GM21360 (cell line): ENCODE data around the gene IRF2BP1.
A peak's percentile ranks its signal among the peaks of the same experiment; 100 is the strongest.
"Not testable (repeated sequence)": the region's sequence is repeated elsewhere in the genome, so short reads cannot be mapped to it uniquely, and the experiment has no call there.

Source experiments
- ATAC-seq: cut with Tn5 transposase; IDR thresholded peaks from one replicate; pipeline ENCODE4 v1.9.1; 2021; ENCODE audit warnings: mild to moderate bottlenecking, moderate library complexity; ENCODE audit not compliant: unreplicated experiment

Gene IRF2BP1

DNA sequence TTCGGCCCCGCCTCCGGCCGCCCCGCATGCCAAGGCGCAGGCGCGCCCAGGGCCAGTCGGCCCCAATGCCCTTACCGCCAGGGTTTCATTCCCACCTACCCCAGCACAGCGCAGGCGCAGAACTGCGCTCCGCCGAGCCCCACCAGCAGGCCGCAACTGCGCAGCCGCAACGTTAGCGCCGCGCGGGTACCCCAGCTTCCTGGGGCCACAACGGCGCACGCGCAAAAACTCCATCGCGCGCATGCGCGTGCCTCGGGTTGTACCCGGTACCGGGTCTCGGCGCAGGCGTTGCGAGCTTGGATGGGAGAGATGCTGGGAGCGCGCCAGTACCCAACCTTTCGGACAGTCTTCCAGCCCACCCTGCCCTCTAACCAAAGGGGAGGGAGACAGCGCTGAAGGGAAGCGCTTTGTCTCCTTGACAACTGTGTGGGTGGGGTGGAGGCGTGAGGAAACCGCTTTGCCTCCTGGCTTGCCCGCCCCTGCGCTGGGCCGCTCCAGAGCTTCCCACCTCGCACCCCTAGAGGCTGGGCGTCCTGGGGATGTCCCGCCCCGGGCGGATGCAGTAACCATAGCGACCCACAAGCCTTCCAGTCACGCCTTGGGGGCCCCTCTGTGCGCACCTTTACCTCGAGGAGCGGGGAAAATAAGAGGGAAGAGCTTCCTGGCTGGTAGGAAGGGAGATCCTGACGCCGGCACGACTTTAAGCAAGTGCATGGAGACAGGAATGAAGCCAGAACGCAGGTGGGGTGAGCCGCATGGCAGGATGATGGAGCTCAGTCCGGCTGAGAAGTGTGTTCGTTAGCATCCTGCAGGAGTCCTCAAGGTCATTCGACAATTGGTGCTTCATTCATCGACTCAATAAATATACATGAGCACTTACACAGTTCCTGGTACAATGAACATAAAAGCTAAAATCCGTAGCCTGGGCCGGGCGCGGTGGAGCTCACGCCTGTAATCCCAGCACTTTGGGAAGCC is 17.0 kb upstream of the IRF2BP1 start:
- ATAC-seq: peak; percentile 83

- no peak for ATAC-seq
Observed at GRCh38 chr19:45901912-45902650, 16.1 kb upstream of the IRF2BP1 start, which contains the start of gene MYPOP. Gene MYPOP, minus strand, starts transcription at chr19:45902613. Its CDS starts 840 bp downstream, at chr19:45901773.

DNA sequence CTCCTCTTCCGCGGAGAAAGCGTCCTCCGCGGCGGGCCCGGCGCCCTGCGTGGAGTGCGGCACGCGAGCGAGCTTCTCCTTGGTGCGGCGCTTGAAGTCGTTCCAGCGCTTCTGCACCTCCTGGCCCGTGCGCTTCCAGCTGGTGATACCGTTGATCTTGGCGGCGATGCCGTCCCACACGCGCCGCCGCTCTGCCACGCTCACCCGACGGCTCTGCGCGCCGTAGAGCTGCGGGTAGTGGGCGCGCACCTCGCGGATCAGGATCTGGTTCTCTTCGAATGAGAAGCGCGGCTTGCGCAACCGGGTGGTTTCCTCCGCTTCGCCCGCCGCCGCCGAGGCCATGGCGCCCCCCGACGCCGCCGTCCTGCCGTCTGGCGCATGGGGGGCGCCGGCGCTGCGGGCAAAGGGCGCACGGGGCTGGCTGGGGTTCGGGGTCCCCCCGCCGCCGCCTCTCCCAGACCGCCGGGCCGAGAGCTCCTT is 15.5 kb upstream of the IRF2BP1 start:
- no peak for ATAC-seq

DNA sequence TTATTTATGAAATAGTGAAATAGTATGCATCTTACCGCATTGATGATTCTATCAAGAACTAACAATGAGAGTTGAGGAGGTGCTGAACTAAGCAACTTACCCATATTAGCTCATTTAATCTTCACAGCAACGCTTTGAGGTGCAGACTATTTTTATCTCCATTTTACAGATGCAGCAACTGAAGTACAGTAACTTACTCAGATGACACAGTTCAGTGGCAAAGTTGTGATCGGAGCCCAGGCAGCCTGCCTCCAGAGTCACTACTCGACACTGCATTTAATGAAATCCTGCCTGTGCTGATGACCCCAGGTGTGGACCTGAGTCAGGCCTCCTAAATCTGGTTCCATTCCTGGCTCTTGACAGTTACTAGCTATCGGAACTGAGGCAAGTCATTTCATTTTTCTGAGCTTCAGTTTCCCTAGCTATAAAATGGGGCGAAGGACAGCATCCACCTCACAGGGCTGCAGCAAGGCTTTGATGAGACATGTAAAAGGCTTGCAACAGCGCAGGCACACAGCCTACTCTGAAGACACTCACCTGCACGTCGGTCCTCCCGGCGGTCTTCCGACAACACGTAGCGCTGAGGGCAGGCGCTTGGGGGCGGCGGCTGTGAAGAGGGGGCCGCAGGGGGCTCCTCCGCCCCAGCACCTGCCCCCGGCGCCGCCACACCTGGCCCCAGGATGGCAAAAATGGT is 14.9 kb upstream of the IRF2BP1 start:
- no peak for ATAC-seq

DNA sequence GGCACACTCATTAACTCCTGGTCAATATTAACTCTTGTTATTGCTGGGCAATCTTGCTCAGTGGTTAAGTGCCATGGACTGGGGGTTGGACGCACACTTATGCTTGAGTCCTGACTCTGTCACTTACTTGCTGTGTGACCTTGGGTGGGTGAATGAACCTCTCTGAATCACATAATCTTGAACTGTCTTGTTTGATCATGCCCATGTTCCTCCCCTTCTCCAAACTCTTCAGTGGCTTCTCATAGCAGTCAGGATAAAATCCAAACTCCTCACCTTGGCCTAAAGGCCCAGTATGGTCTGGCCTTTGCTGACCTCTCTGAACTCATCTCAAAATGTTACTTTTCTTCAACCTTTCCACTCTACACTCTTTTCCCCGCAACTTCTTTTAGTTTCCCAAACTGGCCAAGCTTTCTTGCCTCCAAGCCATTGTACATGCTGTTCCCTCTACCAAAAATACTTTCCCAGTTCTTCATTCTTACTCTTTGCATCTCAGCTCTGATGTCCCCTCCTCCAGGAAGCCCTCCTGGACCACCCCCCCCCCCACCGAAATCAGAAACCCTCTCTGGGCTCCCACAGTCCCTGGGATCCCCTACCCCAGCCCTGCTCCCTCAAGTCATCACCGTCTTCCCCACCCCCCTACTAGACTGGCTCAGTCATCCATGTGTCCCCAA is 14.1 kb upstream of the IRF2BP1 start:
- no peak for ATAC-seq

GRCh38 chr19:45899253-45899652 is 13.3 kb upstream of the IRF2BP1 start:
- ATAC-seq: no peak

DNA sequence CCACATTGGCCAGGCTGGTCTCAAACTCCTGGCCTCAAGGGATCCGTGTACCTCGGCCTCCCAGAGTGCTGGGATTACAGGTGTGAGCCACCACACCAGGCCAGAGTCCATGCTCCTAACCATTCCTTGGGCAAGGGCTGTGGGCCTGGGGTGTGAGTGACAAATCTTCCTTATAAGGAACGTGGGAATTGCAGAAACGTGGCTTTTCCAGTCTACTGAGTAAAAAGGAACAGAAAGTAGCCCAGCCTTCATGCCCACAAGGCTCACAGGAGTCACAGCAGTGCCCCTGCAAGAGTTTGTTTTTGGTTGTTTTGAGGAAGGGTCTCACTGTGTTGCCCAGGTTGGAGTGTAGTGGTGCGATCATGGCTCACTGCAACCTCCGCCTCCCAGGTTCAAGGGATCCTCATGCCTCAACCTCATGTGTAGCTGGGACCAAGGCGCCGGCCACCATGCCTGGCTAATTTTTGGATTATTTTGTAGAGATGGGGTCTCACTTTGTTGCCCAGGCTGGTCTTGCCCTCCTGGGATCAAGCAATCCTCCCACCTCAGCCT is 11.4 kb upstream of the IRF2BP1 start:
- no peak for ATAC-seq

DNA sequence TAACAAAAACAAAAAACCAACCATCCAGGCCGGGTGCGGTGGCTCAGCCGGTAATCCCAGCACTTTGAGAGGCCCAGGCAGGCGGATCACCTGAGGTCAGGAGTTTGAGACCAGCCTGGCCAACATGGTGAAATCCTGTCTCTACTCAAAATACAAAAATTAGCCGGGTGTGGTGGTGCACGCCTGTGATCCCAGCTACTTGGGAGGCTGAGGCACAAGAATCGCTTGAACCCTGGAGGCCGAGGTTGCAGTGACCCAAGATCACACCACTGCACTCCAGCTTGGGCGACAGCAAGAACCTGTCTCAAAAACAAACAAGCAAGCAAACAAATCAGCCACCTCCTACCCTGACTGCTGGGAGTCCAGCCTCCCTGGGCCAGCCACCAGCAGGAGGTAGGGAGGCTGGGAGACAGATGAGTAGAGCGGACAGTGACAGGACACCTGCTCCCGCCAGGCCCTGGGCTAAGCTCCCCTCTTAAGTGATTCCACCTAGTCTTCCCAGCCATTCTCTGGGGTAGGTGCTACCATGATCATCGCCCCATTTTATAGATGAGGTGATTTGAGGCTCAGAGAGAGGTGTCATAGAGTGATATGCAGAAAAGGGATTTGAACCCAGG is 10.2 kb upstream of the IRF2BP1 start:
- not testable (repeated sequence) for ATAC-seq

DNA sequence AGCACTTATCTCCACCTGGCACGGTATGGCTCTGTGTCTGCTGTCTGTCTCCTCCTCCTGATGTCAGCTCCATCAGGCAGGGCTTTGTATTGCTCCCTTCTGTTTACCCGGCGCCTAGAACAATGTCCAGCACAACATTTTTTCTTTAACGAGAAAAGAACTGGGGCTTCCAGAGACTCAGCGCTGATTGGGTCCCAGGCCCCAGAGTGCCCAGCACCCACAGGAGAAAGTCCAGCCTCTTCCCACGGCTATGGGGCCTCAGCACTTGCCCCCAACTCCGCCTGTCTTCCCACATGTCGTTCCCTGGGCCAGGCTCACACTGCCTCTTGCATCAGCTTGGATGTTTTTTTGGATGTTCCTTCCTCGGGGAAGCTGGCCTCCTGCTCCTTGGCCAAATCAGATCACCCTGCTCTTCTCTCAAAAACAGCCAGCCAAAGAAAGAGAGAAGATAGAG is 9.6 kb upstream of the IRF2BP1 start:
- no peak for ATAC-seq

- no peak for ATAC-seq
Observed at GRCh38 chr19:45890877-45891276, 4.9 kb upstream of the IRF2BP1 start.

- ATAC-seq: no peak
Observed at GRCh38 chr19:45889210-45889885, 3.4 kb upstream of the IRF2BP1 start.

DNA sequence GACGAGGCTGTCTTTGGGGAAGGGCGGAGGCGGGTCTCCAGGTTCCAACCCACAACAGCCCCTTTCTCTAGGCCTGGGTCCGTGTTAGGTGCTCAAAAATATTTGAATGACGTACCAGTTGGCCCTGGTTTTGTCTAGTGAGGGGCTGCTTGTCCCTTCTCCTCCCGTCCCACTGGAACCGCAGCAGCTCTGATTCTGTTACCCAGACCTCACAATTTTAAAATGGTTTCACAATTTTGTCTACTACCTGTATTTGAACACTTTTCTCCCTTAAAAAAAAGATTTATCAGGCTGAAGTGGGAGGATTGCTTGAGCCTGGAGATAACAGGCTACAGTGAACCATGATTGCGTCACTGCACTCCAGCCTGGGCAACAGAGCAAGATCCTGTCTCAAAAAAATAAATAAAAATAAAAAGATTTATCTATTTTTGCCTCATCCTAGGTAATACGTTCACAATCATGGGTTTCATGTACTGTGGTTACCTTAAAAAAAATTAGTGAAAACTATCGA is 1.3 kb upstream of the IRF2BP1 start:
- ATAC-seq: no peak

DNA sequence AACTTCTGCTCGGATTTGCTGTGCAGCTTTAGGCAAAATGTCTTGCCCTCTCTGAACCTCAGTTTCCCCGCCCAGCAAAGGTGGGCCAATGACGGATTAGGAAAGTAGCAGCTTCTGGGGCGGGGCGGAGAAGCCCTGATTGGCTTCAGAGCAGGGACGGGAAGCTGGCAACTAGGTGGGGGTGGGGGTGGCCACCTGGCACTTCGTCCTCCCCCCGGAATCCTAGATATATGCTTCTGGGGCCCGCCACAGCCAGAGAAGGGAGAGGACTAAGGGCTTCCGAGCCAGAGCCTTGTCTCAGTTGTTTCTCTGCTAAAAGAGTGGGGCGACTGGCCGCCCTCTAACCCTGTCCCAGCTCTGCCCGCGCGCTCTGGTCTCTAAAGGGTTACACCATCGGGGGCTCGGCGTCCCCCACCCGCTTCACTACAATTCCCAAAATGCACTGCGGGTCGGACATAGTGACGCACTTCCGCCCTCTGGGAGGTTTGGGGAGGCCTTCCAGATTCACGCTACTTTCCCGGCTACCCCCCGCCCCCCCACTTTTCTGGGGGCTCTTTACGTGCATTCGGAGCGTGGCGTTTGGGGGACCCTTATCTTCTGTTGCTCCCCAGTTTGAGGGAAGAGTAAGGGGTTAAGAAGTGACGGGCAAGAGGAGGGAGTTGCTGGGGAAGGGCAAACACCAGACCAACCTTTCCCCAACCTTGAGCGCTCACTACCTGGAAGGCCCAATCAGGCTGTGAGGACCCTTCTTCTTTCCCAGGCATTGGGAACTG is 672 bp upstream of the IRF2BP1 start:
- ATAC-seq: peak; percentile 44

- no peak for ATAC-seq
Observed at GRCh38 chr19:45884682-45885555, 1.0 kb downstream of the IRF2BP1 start.

GRCh38 chr19:45883881-45884681 is 1.9 kb downstream of the IRF2BP1 start:
- ATAC-seq: no peak

GRCh38 chr19:45883586-45883880 is 2.4 kb downstream of the IRF2BP1 start:
- no peak for ATAC-seq
